Adrenal gland (tissue), 12 donors: ENCODE measurements around the gene TAGLN2. TPM values are rescaled to one million over a fixed set of nuclear protein-coding genes. Genes with fewer than 3 reads are reported as not detected.

Experiments used
- DNase-seq, 7 donors: peaks; one replicate each; pipeline ENCODE4 v3.0.0-alpha.2; 2019 to 2020
- H3K27ac ChIP-seq, 5 donors: fragments of 200-600 bp; sonication (generic) in 4 of 5; 1 replicate in 3 of 5; 2 replicates in 2 of 5; pipeline versions ENCODE4 v1.5.1 to v1.8.0; 2016 to 2020; ENCODE audit warnings: mild to moderate bottlenecking in 1 of 5
- H3K27me3 ChIP-seq: fragments of 200-600 bp; 2 replicates; pipeline ENCODE4 v1.8.0; 2021
- H3K36me3 ChIP-seq, 2 donors: fragments of 200-600 bp; replicated peaks in 1 of 2; 1 replicate in 1 of 2; 2 replicates in 1 of 2; pipeline versions ENCODE4 v1.5.1 to v1.8.0; 2018 to 2022
- H3K4me1 ChIP-seq, 2 donors: fragments of 200-600 bp; replicated peaks in 1 of 2; 1 replicate in 1 of 2; 2 replicates in 1 of 2; pipeline versions ENCODE4 v1.5.1 to v1.8.0; 2018 to 2021
- H3K4me3 ChIP-seq, 4 donors: fragments of 200-600 bp; sonication (generic) in 3 of 4; one replicate each; pipeline ENCODE4 v1.5.1; 2016 to 2018
- H3K9me3 ChIP-seq, 3 donors: fragments of 200-600 bp; sonication (generic) in 1 of 3; replicated peaks in 1 of 3; 1 replicate in 2 of 3; 2 replicates in 1 of 3; pipeline versions ENCODE4 v1.5.1 to v1.8.0; 2016 to 2021
- CTCF ChIP-seq, 6 experiments: fragments of 450-650 bp in 4 of 6; fragments of 200-600 bp in 2 of 6; sonication (generic) in 1 of 6; IDR thresholded peaks; 1 replicate in 5 of 6; 2 replicates in 1 of 6; pipeline versions ENCODE4 v1.5.1 to v1.8.0; 2016 to 2021; ENCODE audit warnings: antibody characterized with exemption in 6 of 6, mild to moderate bottlenecking in 2 of 6, moderate library complexity in 1 of 6
- POLR2A ChIP-seq, 2 donors: fragments of 450-650 bp; IDR thresholded peaks; one replicate each; pipeline ENCODE4 v1.6.1; 2017; ENCODE audit warnings: antibody characterized with exemption in 2 of 2, mild to moderate bottlenecking in 2 of 2, moderate library complexity in 1 of 2
- WGBS, 4 donors: extraction: QIAGEN DNeasy Blood & Tissue Kit in 2 of 4; methylation state at CpG; one replicate each; pipeline versions ENCODE4 v1.1.5 to v1.1.7; 2013 to 2017; 5-methylcytosine and 5-hydroxymethylcytosine counted together
- intact Hi-C, 2 donors: fragments of 100-400 bp; cut with DNase I; formaldehyde crosslinking; loops; one replicate each; pipeline versions ENCODE4 v1.14.1 to v1.15.0; 2022 to 2023
- polyA plus RNA-seq, 3 donors: library from polyadenylated mRNA; stranded (reverse); fragments of 200-250 nt in 2 of 3; fragments of 350-450 nt in 1 of 3; fragmentation: Illumina TruSeq in 1 of 3; extraction: RNeasy Lipid Tissue Mini Kit (QIAGEN cat#74804) in 1 of 3; gene quantifications; one replicate each; pipeline ENCODE4 v1.2.3, GENCODE V29; 2013 to 2014
- total RNA-seq, 9 donors: library from RNA; depleted of rRNA in 4 of 9; stranded (reverse); fragments of >200 nt in 4 of 9; fragments of 120-200 nt in 1 of 9; fragmentation: NEBNext Ultra II Directional in 1 of 9; extraction: Animal tissue kit (Norgen Biotek cat#: 25700) in 1 of 9; gene quantifications; one replicate each; pipeline versions ENCODE4 v1.1.0 to v1.2.4, GENCODE V29; 2013 to 2023
- donor health status: healthy with polysubstance abuse.
- donor health status: Bipolar disorder and iron deficiency.
- donor health status: DM: yes; HTN: yes; CAD: no.
- donor health status: DM: no; HTN: no; CAD: no.
- donor health status: DM: no; HTN: no; CAD: no.
- donor health status: DM: yes; HTN: yes; CAD: no.

TAGLN2 gene
- total and polyA plus RNA-seq, 12 donors: 42.3 to 215 (median 143) TPM

- TF ChIP-seq POLR2A (IDR thresholded peaks at IDR 0.05) (no peak), CTCF (IDR thresholded peaks at IDR 0.05) (no peak)
- peaks cover 0 to 31% of the 10 kb centered on the region in 2 donors for H3K36me3 ChIP-seq
- 76 to 93% (median 86%) methylated on average over 1 of the region's 1 CpG for WGBS, 4 donors
Observed at GRCh38 chr1:159920651-159921050, 4.7 kb downstream of the TAGLN2 start.

GRCh38 chr1:159920202-159920601 is 5.1 kb downstream of the TAGLN2 start:
- no peak for DNase-seq
- TF ChIP-seq CTCF (IDR thresholded peaks at IDR 0.05) (no peak), POLR2A (IDR thresholded peaks at IDR 0.05) (no peak)
- Histone ChIP-seq H3K4me3 (no peak overlapping the region), H3K4me1 (peaks cover 0 to 37% of the 10 kb centered on the region in 2 donors), H3K9me3 (no peaks in the 10 kb centered on the region), H3K36me3 (peaks cover 0 to 31% of the 10 kb centered on the region in 2 donors), H3K27me3 (no peaks in the 10 kb centered on the region), H3K27ac (no peak overlapping the region)
- WGBS, 4 donors: 91 to 95% (median 91%) methylated on average over 9 to 10 of the region's 10 CpGs
- intact Hi-C loops: no loop called here

More at GRCh38 chr1:159920651-159921050, 4.7 kb downstream of the TAGLN2 start:
- intact Hi-C loops: no loop called here
- DNase-seq: no peak
- no peaks in the 10 kb centered on the region for H3K27me3 ChIP-seq
- no peak overlapping the region for H3K4me3 ChIP-seq
- H3K4me1 ChIP-seq: peaks cover 0 to 38% of the 10 kb centered on the region in 2 donors
- H3K9me3 ChIP-seq: no peaks in the 10 kb centered on the region
- no peak overlapping the region for H3K27ac ChIP-seq

DNA sequence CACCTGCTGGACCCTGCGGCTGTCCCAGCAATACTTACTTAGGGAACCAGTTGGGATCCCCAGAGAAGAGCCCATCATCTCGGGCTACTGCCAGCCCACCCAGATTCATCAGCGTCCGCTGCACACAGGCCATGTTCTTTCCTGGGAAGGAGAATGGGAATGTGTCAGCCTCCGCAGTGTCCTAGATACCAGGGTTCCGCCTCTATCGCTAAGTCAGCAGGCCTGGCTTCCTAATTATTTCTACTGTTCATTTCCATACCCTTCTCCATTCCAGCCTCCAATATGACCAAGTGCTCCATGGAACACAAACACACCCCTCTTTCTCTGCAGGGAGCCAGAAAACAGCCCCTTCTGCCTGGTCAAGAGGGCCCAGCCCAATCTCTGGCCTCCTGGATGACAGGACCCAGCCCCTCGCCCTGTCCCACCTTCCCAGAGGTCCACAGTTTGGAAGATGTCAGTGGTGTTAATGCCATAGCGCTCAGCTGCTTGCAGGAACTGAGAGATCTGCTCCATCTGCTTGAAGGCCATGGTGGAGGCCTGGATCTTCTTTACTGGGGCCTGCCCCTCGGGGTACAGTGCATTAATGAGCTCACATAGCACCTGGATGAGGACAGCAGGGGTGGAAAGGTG is 6.0 kb downstream of the TAGLN2 start:
- peaks cover 0 to 37% of the 10 kb centered on the region in 2 donors for H3K4me1 ChIP-seq
- peaks cover 0 to 31% of the 10 kb centered on the region in 2 donors for H3K36me3 ChIP-seq
- no peak overlapping the region for H3K4me3 ChIP-seq
- intact Hi-C loops: no loop called here
- 90 to 99% (median 97%) methylated on average over 8 to 10 of the region's 10 CpGs for WGBS, 4 donors
- H3K27me3 ChIP-seq: no peaks in the 10 kb centered on the region
- H3K9me3 ChIP-seq: no peaks in the 10 kb centered on the region
- no peak for DNase-seq
- H3K27ac ChIP-seq: no peak overlapping the region
- TF ChIP-seq POLR2A (IDR thresholded peaks at IDR 0.05): no peak
- no peak for TF ChIP-seq CTCF (IDR thresholded peaks at IDR 0.05)

DNA sequence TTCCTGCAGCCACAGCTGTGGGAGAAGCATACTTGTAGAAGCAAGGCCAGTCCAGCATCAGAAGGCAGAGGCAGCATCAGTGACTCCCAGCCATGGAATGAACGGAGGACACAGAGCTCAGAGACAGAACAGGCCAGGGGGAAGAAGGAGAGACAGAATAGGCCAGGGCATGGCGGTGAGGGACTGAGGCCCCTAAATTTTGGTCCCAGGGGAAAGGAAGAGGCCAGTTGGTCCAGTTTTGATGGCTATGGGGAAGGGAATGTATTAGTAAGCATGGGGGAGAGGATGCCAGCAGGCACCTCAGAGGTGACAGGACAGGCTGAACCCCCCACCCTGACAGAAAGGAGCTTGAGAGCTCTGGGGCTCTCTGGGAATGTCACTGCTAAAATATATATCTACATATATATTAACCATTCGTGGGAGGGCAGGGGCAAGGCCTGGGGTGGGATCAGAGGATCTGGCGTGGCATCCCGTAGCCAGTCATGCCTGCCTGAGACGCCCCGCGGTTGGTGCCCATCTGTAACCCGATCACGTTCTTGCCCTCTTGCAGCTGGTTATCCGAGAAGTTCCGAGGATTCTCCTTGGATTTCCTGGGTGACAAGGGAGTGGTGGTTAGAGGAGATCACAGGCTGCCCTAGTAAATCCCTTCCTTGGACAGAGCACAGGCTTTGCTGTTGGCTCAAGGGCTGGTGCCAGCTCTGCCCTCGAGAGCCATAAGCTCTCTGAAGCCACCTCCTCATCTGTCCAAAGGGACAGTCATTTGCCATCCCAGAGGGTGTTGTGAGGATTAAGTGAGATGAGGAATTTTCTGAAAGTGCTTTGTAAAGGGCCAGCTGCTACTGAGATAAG is 6.7 kb downstream of the TAGLN2 start:
- peaks cover 0 to 31% of the 10 kb centered on the region in 2 donors for H3K4me1 ChIP-seq
- H3K36me3 ChIP-seq: peaks cover 0 to 31% of the 10 kb centered on the region in 2 donors
- WGBS, 4 donors: 93 to 96% (median 95%) methylated on average over 12 to 13 of the region's 13 CpGs
- H3K27ac ChIP-seq: no peak overlapping the region
- DNase-seq: no peak
- H3K27me3 ChIP-seq: no peaks in the 10 kb centered on the region
- no peak overlapping the region for H3K4me3 ChIP-seq
- H3K9me3 ChIP-seq: no peaks in the 10 kb centered on the region
- intact Hi-C loops: no loop called here
- TF ChIP-seq POLR2A (IDR thresholded peaks at IDR 0.05): no peak
- TF ChIP-seq CTCF (IDR thresholded peaks at IDR 0.05): no peak
